ENCODE measurements around the gene ALOX5. TPM values are rescaled to one million over a fixed set of nuclear protein-coding genes. Genes with fewer than 3 reads are reported as not detected.

The ALOX5 gene
- total and polyA plus RNA-seq, 7 donors, result 1.6 to 3.1 (median 2.0) TPM

DNA sequence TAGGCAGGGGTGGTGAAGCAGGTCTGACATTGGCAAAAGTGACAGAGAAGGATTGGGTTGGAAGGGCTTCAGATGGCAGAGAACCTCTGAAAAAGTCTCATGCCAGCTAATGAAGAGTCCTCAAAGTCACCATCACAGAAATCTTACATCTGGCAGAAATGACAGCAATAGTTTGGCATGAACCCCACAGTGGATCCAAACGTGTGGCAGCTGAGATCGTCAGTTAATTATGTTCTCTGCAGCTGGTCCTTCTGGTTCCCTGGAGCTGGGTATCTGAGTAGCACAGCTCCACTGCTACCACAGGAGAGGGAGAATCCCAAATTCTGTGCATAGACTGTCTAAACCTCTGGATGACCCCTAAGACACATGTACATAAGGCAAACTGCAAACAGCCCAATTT is 73.4 kb downstream of the ALOX5 start:
- peaks cover 12% of the 10 kb centered on the region for H3K4me1 ChIP-seq
- no peak overlapping the region for H3K27ac ChIP-seq
- no peaks in the 10 kb centered on the region for H3K27me3 ChIP-seq (ENCODE audit: insufficient read depth in 3 of 3, low read length in 2 of 3)
- intact Hi-C loops (cut with DNase I), result no loop called here
- no peak overlapping the region for H3K4me3 ChIP-seq
- no peaks in the 10 kb centered on the region for H3K36me3 ChIP-seq (ENCODE audit: insufficient read depth in 1 of 2, low read depth in 1 of 2)
- TF ChIP-seq, protein P1, sequence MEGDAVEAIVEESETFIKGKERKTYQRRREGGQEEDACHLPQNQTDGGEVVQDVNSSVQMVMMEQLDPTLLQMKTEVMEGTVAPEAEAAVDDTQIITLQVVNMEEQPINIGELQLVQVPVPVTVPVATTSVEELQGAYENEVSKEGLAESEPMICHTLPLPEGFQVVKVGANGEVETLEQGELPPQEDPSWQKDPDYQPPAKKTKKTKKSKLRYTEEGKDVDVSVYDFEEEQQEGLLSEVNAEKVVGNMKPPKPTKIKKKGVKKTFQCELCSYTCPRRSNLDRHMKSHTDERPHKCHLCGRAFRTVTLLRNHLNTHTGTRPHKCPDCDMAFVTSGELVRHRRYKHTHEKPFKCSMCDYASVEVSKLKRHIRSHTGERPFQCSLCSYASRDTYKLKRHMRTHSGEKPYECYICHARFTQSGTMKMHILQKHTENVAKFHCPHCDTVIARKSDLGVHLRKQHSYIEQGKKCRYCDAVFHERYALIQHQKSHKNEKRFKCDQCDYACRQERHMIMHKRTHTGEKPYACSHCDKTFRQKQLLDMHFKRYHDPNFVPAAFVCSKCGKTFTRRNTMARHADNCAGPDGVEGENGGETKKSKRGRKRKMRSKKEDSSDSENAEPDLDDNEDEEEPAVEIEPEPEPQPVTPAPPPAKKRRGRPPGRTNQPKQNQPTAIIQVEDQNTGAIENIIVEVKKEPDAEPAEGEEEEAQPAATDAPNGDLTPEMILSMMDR (IDR thresholded peaks at IDR 0.05), result no peak
- DNase-seq (no peak), ATAC-seq (no peak)
- WGBS, 3 donors, result 13 to 21% (median 20%) methylated on average over 2 of the region's 2 CpGs
- no peaks in the 10 kb centered on the region for H3K9me3 ChIP-seq

DNA sequence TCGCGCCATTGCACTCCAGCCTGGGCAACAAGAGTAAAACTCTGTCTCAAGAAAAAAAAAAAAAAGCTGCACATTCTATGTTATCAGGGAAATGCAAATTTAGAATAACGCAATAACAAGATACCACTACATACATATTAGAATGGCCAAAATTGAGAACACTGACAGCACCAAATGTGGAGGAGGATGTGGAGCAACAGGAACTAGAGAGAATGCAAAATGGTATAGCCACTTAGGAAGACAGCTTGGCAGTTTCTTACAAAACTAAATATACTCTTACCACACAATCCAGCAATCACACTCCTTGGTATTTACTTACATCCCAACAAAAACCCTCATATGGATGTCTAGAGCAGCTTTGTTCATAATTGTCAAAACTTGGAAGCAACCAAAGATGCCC is 76.8 kb downstream of the ALOX5 start:
- Histone ChIP-seq H3K9me3 (no peaks in the 10 kb centered on the region), H3K36me3 (ENCODE audit: insufficient read depth in 1 of 2, low read depth in 1 of 2) (no peaks in the 10 kb centered on the region), H3K27ac (no peak overlapping the region), H3K27me3 (ENCODE audit: insufficient read depth in 3 of 3, low read length in 2 of 3) (no peaks in the 10 kb centered on the region), H3K4me1 (peaks cover 20% of the 10 kb centered on the region), H3K4me3 (no peak overlapping the region)
- ATAC-seq, result no peak
- 98 to 100% (median 100%) methylated on average over 3 of the region's 3 CpGs for WGBS, 3 donors
- DNase-seq, result no peak
- intact Hi-C loops (cut with DNase I), result loop anchor here in 1 of 2 donors (10.0 kb wide), 1 partner anchor 206 kb away; no protein-coding TSS in a partner anchor
- TF ChIP-seq, protein P1 (IDR thresholded peaks at IDR 0.05), result no peak

DNA sequence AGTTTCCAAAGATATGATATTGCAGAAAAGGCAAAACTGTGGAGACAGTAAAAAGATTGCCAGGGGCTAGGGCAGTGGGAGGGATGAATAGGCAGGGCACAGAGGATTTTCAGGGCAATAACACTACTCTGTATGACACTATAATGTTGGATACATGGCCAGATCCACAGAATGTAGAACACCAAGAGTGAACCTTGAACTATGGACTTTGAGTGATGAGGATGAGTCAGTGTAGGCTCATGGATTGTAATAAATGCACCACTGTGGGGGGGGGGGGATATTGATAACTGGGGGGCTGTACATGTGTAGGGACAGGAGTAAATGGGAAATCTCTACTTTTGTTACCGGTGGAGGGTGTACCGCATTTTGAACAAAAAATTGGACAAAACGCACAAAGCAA is 77.4 kb downstream of the ALOX5 start:
- no peak overlapping the region for H3K27ac ChIP-seq
- H3K4me1 ChIP-seq, result peaks cover 14% of the 10 kb centered on the region
- DNase-seq, result no peak
- no peaks in the 10 kb centered on the region for H3K9me3 ChIP-seq
- H3K4me3 ChIP-seq, result no peak overlapping the region
- H3K27me3 ChIP-seq (ENCODE audit: insufficient read depth in 3 of 3, low read length in 2 of 3), result no peaks in the 10 kb centered on the region
- no peak for ATAC-seq
- WGBS, 3 donors, result 97% methylated on average over 3 of the region's 3 CpGs
- TF ChIP-seq, protein P1 (IDR thresholded peaks at IDR 0.05), result no peak
- no peaks in the 10 kb centered on the region for H3K36me3 ChIP-seq (ENCODE audit: insufficient read depth in 1 of 2, low read depth in 1 of 2)
- intact Hi-C loops (cut with DNase I), result loop anchor here in 1 of 2 donors (10.0 kb wide), 1 partner anchor 207 kb away; no protein-coding TSS in a partner anchor

DNA sequence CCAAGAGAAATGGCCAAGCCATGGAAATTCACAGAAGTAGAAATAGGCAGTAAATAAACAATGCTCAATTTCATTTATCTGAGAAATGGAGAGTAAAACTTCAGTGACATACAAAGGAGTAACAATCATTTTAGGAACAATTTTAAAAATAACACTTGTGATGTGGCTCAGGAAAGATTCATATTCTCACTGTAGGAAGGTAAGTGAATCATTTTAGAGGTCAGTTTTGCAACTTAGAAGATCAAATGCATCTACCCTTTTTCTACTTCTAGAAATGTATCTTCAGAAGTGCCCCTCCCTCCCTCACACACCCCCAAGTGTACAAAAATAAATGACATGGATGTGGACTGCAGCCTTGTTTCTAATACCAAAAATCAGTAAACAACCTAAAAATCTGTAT is 78.3 kb downstream of the ALOX5 start:
- H3K4me1 ChIP-seq, result peaks cover 13% of the 10 kb centered on the region
- no peak overlapping the region for H3K27ac ChIP-seq
- no peak for ATAC-seq

More for the DNA sequence above, 78.3 kb downstream of the ALOX5 start:
- DNase-seq, result no peak
- Histone ChIP-seq H3K9me3 (no peaks in the 10 kb centered on the region), H3K4me3 (no peak overlapping the region), H3K27me3 (ENCODE audit: insufficient read depth in 3 of 3, low read length in 2 of 3) (no peaks in the 10 kb centered on the region), H3K36me3 (ENCODE audit: insufficient read depth in 1 of 2, low read depth in 1 of 2) (peaks cover 0 to 7% of the 10 kb centered on the region in 2 donors)
- intact Hi-C loops (cut with DNase I), result loop anchor here in 1 of 2 donors (10.0 kb wide), 1 partner anchor 207 kb away; no protein-coding TSS in a partner anchor
- TF ChIP-seq, protein P1 (IDR thresholded peaks at IDR 0.05), result no peak

Measured in psoas muscle (tissue), 8 donors.